ENCODE results near the gene HNF4A.

Gene HNF4A

DNA sequence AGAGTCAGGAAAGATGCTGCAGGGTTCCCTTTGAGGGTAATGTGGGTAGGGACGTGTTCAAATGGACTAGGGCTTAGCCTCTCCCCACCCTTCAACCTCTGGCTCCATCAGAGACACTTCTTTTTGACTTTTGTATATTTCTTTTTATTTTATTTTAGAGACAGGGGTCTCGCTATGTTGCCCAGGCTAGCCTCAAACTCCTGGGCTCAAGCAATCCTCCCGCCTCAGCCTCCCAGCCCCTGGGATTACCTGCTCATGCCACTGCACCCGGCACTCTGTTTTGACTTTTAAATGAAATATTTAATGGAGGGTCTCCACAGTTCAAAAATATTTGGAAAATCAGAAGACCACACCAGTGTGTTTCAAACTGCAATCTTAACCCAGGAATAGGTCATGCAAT is 8.6 kb downstream of the HNF4A start:
- no peak for DNase-seq (ENCODE audit: low read depth)
- TF ChIP-seq, protein P1, sequence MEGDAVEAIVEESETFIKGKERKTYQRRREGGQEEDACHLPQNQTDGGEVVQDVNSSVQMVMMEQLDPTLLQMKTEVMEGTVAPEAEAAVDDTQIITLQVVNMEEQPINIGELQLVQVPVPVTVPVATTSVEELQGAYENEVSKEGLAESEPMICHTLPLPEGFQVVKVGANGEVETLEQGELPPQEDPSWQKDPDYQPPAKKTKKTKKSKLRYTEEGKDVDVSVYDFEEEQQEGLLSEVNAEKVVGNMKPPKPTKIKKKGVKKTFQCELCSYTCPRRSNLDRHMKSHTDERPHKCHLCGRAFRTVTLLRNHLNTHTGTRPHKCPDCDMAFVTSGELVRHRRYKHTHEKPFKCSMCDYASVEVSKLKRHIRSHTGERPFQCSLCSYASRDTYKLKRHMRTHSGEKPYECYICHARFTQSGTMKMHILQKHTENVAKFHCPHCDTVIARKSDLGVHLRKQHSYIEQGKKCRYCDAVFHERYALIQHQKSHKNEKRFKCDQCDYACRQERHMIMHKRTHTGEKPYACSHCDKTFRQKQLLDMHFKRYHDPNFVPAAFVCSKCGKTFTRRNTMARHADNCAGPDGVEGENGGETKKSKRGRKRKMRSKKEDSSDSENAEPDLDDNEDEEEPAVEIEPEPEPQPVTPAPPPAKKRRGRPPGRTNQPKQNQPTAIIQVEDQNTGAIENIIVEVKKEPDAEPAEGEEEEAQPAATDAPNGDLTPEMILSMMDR (conservative IDR thresholded peaks at IDR 0.05; ENCODE audit: control insufficient read depth, insufficient read depth, low read depth, low read length), result no peak
- no peak overlapping the region for H3K4me3 ChIP-seq (ENCODE audit: control insufficient read depth, low read depth, low read length)

DNA sequence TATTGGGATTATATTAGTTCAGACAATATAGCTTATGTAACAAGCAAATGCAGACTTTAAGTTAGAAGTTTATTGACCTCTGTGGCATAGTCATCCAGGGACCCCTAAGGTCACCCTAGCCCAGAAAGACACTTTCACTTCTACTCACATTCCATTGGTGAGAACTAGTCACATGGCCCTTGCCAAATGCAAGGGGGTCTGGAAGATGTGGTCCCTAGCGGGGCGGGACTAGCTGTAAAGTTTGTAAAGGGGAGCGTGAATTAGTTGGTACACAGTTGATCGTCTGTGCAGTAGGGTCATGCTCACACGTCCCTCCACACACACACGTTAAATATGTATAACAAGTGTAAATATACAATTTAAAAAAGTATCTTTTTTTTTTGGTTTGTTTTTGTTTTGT is 9.3 kb downstream of the HNF4A start:
- no peak for DNase-seq (ENCODE audit: low read depth)
- H3K4me3 ChIP-seq (ENCODE audit: control insufficient read depth, low read depth, low read length), result no peak overlapping the region
- TF ChIP-seq, protein P1 (conservative IDR thresholded peaks at IDR 0.05; ENCODE audit: control insufficient read depth, insufficient read depth, low read depth, low read length), result no peak

GRCh38 chr20:44367746-44368145 is 12.2 kb downstream of the HNF4A start:
- TF ChIP-seq, protein P1 (conservative IDR thresholded peaks at IDR 0.05; ENCODE audit: control insufficient read depth, insufficient read depth, low read depth, low read length), result no peak
- no peak for DNase-seq (ENCODE audit: low read depth)
- no peak overlapping the region for H3K4me3 ChIP-seq (ENCODE audit: control insufficient read depth, low read depth, low read length)

DNA sequence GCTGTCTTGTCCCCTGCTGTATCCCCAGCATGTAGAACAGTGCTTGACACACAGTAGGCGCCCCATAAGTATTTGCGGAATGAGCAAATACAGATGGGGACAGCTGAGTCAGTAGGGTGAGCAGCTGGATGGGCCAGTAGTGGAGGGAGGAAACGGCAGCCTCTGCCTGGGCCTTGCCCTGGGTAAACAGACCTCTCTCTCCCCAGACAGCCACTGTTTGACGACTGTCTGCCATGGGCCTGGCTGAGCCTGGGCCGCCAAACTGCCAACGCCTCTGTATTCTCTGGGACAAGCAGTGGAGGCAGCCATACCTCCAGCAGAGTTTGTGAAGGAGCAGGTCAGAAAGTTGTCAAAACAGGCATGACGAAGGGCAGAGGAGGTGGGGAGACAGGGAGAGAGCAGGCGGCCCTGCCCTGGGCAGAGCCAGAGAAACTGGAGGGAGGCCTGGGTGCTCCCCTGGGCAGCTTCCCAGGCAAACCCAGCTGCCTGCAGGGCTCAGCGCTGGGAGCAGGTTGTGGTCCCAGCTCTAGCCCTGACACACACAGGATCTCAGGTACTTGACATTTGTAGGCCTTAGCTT is 15.2 kb downstream of the HNF4A start:
- H3K4me3 ChIP-seq (ENCODE audit: control insufficient read depth, low read depth, low read length), result no peak overlapping the region
- DNase-seq (ENCODE audit: low read depth), result no peak
- TF ChIP-seq, protein P1 (conservative IDR thresholded peaks at IDR 0.05; ENCODE audit: control insufficient read depth, insufficient read depth, low read depth, low read length), result no peak

GRCh38 chr20:44382641-44383040 is 27.1 kb downstream of the HNF4A start:
- H3K4me3 ChIP-seq (ENCODE audit: control insufficient read depth, low read depth, low read length), result no peak overlapping the region
- TF ChIP-seq, protein P1 (conservative IDR thresholded peaks at IDR 0.05; ENCODE audit: control insufficient read depth, insufficient read depth, low read depth, low read length), result no peak
- DNase-seq (ENCODE audit: low read depth), result no peak

GRCh38 chr20:44384423-44385027 is 29.0 kb downstream of the HNF4A start:
- TF ChIP-seq, protein P1 (conservative IDR thresholded peaks at IDR 0.05; ENCODE audit: control insufficient read depth, insufficient read depth, low read depth, low read length), result peak; percentile 93
- no peak overlapping the region for H3K4me3 ChIP-seq (ENCODE audit: control insufficient read depth, low read depth, low read length)
- peak; percentile 66 for DNase-seq (ENCODE audit: low read depth)

All from fibroblast of mammary gland (primary cell).